ENCODE results near the gene DUSP3. TPM values are rescaled to one million over a fixed set of nuclear protein-coding genes. Genes with fewer than 3 reads are reported as not detected.
A peak's percentile ranks its signal among the peaks of the same experiment; 100 is the strongest.

Gene DUSP3
- total RNA-seq, 1 experiment from 2014 or later, result 38.4 TPM

DNA sequence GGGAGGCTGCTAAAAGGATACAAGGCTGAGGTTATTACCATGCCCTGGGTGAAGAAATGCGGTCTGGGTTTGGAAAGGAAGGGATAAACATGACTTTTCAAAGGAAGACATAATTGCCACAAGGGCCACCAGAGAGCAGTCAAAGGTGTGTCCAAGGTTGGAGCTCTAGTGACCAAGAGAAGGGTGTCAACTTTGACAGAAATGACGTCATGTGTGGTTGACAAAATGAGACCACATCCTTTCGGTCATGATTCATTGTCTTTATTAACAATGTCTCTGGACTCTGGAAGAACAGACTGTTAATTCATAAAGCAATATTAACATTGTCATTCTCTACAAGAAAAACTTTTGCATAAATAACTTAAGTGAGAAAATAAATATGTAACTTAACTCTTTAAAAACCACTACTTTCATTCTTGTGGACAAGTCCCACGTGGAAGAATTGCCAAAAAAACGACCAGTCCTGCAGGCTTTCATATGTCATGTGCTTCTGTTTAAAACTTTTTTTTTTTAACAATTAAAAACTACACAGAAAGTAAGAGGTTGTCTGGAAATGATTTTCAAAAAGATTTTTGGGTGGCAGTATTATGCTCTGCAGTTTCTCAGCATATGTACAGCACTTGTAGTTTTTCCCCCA is 25.2 kb downstream of the DUSP3 start:
- TF ChIP-seq, protein P1, sequence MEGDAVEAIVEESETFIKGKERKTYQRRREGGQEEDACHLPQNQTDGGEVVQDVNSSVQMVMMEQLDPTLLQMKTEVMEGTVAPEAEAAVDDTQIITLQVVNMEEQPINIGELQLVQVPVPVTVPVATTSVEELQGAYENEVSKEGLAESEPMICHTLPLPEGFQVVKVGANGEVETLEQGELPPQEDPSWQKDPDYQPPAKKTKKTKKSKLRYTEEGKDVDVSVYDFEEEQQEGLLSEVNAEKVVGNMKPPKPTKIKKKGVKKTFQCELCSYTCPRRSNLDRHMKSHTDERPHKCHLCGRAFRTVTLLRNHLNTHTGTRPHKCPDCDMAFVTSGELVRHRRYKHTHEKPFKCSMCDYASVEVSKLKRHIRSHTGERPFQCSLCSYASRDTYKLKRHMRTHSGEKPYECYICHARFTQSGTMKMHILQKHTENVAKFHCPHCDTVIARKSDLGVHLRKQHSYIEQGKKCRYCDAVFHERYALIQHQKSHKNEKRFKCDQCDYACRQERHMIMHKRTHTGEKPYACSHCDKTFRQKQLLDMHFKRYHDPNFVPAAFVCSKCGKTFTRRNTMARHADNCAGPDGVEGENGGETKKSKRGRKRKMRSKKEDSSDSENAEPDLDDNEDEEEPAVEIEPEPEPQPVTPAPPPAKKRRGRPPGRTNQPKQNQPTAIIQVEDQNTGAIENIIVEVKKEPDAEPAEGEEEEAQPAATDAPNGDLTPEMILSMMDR (conservative IDR thresholded peaks at IDR 0.05), result no peak
- TF ChIP-seq EZH2 (IDR thresholded peaks at IDR 0.05; ENCODE audit: low read depth), result no peak
- no peaks in the 10 kb centered on the region for H3K36me3 ChIP-seq (ENCODE audit: low read depth)
- H3K9me3 ChIP-seq (ENCODE audit: insufficient read depth, low read depth), result no peaks in the 10 kb centered on the region
- no peak overlapping the region for H3K4me3 ChIP-seq
- no peaks in the 10 kb centered on the region for H3K79me2 ChIP-seq (ENCODE audit: low read depth)
- CTCF ChIA-PET, result interaction anchor here (0.6 to 1.1 kb wide), 2 partner anchors 58 to 89 kb away, joined by 3 read pairs; no protein-coding TSS in a partner anchor
- POLR2A ChIA-PET (ENCODE audit: unreplicated experiment), result no interaction called here
- H3K27me3 ChIP-seq (ENCODE audit: insufficient read depth, low read depth), result no peaks in the 10 kb centered on the region
- H3K9me2 ChIP-seq (ENCODE audit: insufficient read depth), result no peaks in the 10 kb centered on the region
- peak overlapping the region; percentile 24; the same call in 1 of the 2 replicates for H3K4me2 ChIP-seq
- peaks cover 42% of the 10 kb centered on the region for H3K4me1 ChIP-seq (replicated peaks; ENCODE audit: insufficient read depth)
- no peaks in the 10 kb centered on the region for H4K20me1 ChIP-seq (ENCODE audit: insufficient read depth)
- peak overlapping the region; percentile 40 for H3K27ac ChIP-seq
- DNase-seq, result peak; percentile 17 to 75
- intact Hi-C loops (cut with micrococcal nuclease; ENCODE audit: unreplicated experiment), result no loop called here
- no TSS peak for BruUV-seq (replicated peaks)
- H2AFZ ChIP-seq, result no peak overlapping the region
- peaks cover 24% of the 10 kb centered on the region; the same call in 1 of the 2 replicates for H3F3A ChIP-seq (ENCODE audit: insufficient read depth, low read depth)

DNA sequence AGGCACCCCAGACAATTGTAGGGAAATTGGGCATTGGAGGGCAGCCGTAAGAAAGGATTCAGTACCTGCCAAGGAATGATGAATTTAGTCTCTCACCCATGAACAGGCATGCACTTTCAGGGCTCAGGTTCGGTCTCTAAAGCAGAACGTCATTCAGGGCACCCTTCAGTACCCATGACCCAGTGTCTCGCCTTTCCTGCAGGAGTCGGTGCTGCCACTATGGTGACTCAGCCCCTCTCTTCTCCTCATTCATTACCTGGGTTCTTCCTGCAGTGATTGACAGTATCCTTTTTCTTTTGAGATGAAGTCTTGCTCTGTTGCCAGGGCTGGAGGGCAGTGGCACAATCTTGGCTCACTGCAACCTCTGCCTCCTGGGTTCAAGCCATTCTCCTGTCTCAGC is 28.6 kb downstream of the DUSP3 start:
- H4K20me1 ChIP-seq (ENCODE audit: insufficient read depth), result no peaks in the 10 kb centered on the region
- H3K79me2 ChIP-seq (ENCODE audit: low read depth), result no peaks in the 10 kb centered on the region
- peak overlapping the region; percentile 56 for H3K4me2 ChIP-seq
- H3K36me3 ChIP-seq (ENCODE audit: low read depth), result no peaks in the 10 kb centered on the region
- CTCF ChIA-PET, result interaction anchor here (0.6 to 1.3 kb wide), 2 partner anchors 10 to 1411 kb away, joined by 3 to 5 read pairs; no protein-coding TSS in a partner anchor
- intact Hi-C loops (cut with micrococcal nuclease; ENCODE audit: unreplicated experiment), result no loop called here
- H3F3A ChIP-seq (ENCODE audit: insufficient read depth, low read depth), result peaks cover 24% of the 10 kb centered on the region; the same call in 1 of the 2 replicates
- H3K9me3 ChIP-seq (ENCODE audit: insufficient read depth, low read depth), result no peaks in the 10 kb centered on the region
- H3K4me1 ChIP-seq (replicated peaks; ENCODE audit: insufficient read depth), result peaks cover 42% of the 10 kb centered on the region
- peak overlapping the region; percentile 41 for H3K27ac ChIP-seq
- DNase-seq, result peak in 1 of 2 experiments; percentile 17
- no peaks in the 10 kb centered on the region for H3K9me2 ChIP-seq (ENCODE audit: insufficient read depth)
- H3K27me3 ChIP-seq (ENCODE audit: insufficient read depth, low read depth), result no peaks in the 10 kb centered on the region
- no peak for TF ChIP-seq EZH2 (IDR thresholded peaks at IDR 0.05; ENCODE audit: low read depth)
- TF ChIP-seq, protein P1 (conservative IDR thresholded peaks at IDR 0.05), result no peak
- POLR2A ChIA-PET (ENCODE audit: unreplicated experiment), result no interaction called here
- H3K4me3 ChIP-seq, result peak overlapping the region; percentile 3; the same call in 1 of the 2 replicates
- H2AFZ ChIP-seq, result 0 out of 2 replicates have a peak overlapping the region, but pooled peaks have one; percentile 29
- BruUV-seq (replicated peaks), result no TSS peak

DNA sequence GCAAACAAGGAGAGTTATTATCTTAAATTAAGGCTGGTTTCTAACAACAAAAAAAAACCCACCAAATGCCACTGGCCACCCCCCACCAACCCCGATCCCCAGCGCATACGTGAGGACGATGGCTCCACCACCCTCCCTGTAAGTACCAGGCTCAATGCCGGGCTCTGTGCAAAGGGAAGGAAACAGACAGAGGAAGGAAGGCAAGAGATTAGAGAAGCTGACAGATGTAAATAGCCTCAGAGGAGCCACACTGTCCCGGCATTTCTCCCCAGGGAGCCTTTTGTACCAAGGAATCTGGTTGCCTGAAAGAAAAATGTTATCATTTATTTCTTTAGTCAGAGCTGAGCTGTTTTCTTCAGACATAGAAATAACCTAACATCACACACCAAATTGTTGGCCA is 33.2 kb downstream of the DUSP3 start:
- Histone ChIP-seq H4K20me1 (ENCODE audit: insufficient read depth) (no peaks in the 10 kb centered on the region), H3K4me2 (no peak overlapping the region), H3K79me2 (ENCODE audit: low read depth) (no peaks in the 10 kb centered on the region), H3K9me2 (ENCODE audit: insufficient read depth) (no peaks in the 10 kb centered on the region), H3K4me1 (replicated peaks; ENCODE audit: insufficient read depth) (peaks cover 17% of the 10 kb centered on the region), H2AFZ (no peak overlapping the region), H3K27me3 (ENCODE audit: insufficient read depth, low read depth) (no peaks in the 10 kb centered on the region), H3K9me3 (ENCODE audit: insufficient read depth, low read depth) (0 out of 2 replicates have a peak, but pooled peaks cover 4% of the 10 kb centered on the region), H3K27ac (no peak overlapping the region), H3K4me3 (no peak overlapping the region), H3F3A (ENCODE audit: insufficient read depth, low read depth) (peaks cover 8% of the 10 kb centered on the region; the same call in 1 of the 2 replicates), H3K36me3 (ENCODE audit: low read depth) (no peaks in the 10 kb centered on the region)
- DNase-seq, result no peak
- POLR2A ChIA-PET (ENCODE audit: unreplicated experiment), result interaction anchor here (0.5 kb wide), 1 partner anchor 97 kb away, joined by 36 read pairs; no protein-coding TSS in a partner anchor
- TF ChIP-seq EZH2 (IDR thresholded peaks at IDR 0.05; ENCODE audit: low read depth), result no peak
- TF ChIP-seq, protein P1 (conservative IDR thresholded peaks at IDR 0.05), result no peak
- BruUV-seq (replicated peaks), result no TSS peak
- CTCF ChIA-PET, result no interaction called here
- intact Hi-C loops (cut with micrococcal nuclease; ENCODE audit: unreplicated experiment), result no loop called here

Data from PC-9 (cell line).